HG03095 (cell line): ENCODE data around the gene PHF19.

Experiments used
- ATAC-seq: cut with Tn5 transposase; IDR thresholded peaks from one replicate; pipeline ENCODE4 v1.9.1; 2021; ENCODE audit warnings: moderate library complexity; ENCODE audit not compliant: unreplicated experiment

PHF19 gene

DNA sequence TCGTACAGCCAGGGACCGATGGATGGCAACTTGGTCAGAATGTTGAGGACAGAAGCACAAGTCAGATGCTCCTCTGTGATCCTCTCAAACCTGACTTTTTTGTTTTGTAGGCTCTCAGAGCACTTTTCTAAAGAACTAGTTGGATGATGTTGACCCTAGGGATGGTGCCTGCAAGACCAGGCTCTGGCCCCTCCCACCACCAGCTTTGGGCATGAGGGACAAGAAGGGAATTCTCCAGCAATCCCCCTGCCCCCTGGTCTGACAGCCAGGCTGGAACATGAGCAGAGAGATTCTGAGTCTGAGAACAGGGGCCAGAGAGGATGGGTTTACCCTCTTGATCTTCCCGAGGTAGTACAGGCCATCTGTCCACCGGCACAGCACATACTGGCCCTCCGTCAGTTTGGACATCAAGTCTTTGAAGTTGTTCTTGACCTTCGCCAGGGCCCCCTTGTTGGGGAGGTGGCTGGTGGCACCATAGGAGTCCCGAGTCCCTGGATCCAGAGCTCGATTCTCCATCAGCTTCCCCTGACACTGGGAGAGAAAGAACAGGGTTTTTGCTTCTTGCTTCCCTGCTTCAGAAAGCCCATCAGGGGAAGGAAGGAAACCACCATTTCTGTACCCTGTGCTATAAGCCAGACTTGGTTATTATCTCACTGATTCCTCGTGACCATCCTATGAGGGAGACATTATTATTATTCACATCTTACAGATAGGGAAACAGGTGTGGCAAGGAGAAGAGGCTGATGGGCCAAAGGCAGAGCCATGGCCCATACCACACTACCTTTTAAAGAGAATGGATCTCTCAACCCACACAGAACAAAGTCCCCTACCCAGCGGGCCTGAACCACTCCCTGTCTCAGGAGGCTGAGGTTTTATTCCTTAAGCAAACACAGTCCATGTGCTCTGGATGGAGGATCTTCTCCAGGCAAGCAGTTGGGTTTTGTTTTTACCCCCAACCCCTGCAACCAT lies 2.5 kb downstream of the PHF19 start:
- no peak for ATAC-seq

DNA sequence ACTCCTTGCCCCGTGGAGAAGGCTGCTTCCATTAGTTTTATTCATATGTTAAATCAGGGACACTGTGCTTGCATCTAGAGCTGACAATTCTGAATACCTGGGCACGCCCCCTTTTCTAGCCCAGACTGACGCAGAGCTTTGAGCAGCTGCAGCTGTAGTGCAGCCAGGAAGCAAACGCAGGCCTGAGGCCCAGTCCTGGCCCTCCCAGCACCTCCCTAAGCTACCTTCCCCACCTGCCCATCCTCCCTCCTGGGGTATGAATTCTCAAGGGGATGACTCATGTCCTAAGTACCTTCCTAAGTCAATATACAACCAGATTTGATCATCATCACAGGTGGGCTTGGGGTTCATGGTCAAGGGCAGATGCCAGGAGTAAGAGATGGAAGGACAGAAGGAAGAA lies 3.5 kb downstream of the PHF19 start:
- no peak for ATAC-seq

GRCh38 chr9:120872791-120873502 lies 4.0 kb downstream of the PHF19 start:
- ATAC-seq: no peak

DNA sequence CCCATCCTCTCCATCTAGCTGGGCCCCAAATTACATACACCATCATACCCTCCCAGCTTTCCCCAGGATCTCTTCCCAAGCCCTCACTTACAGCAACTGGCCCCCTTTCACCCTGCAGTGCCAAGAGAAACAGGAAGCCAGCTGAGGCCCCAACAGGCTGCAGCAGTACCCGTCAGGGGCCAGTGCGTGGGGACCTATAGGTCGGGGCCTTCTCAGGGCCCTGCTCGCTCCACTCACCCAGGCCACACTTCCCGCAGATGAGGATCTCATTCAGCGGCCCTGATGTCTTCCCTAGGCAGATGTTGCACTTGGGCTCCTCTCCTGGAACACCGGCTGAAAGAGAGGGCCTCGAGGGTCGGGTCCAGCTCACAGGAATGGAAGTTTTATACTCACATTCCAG lies 6.8 kb downstream of the PHF19 start:
- ATAC-seq: no peak

- ATAC-seq: no peak
Observed at GRCh38 chr9:120869726-120870125, 7.3 kb downstream of the PHF19 start.

- no peak for ATAC-seq
Observed at GRCh38 chr9:120869360-120869687, 7.7 kb downstream of the PHF19 start.

GRCh38 chr9:120868676-120869359 lies 8.2 kb downstream of the PHF19 start:
- peak; percentile 82 for ATAC-seq

- no peak for ATAC-seq
Observed at GRCh38 chr9:120868339-120868675, 8.7 kb downstream of the PHF19 start.

DNA sequence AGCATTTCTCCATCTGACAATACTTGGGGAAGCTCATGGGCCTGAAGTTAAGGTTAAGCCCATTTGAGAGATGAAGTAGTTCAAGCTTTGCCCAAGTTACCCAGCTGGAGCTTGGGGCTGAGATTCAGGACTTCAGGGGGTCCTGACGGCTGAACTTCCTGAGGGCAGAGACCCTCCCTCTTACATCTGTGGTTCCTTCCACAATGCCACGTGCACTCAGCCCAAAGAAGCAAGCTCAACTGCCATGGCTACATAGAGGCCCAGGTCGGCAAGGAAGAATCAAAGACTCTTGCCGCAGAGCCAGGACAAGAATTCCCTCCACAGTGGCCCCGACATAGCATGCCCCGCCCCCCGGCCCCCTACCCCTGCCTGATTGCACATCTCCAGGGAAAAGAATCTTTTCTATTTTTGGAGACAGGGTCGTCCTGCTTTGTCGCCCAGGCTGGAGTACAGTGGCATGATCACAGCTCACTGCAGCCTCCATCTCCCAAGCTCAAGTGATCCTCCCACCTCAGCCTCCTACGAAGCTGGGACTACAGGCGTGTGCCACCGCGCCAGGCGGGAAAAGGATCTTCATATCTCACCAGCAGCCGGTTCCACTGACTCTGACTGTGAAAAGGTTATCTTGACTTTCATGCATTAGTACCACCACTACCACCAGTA lies 9.2 kb downstream of the PHF19 start:
- no peak for ATAC-seq

GRCh38 chr9:120866651-120867050 lies 10.3 kb downstream of the PHF19 start:
- no peak for ATAC-seq

DNA sequence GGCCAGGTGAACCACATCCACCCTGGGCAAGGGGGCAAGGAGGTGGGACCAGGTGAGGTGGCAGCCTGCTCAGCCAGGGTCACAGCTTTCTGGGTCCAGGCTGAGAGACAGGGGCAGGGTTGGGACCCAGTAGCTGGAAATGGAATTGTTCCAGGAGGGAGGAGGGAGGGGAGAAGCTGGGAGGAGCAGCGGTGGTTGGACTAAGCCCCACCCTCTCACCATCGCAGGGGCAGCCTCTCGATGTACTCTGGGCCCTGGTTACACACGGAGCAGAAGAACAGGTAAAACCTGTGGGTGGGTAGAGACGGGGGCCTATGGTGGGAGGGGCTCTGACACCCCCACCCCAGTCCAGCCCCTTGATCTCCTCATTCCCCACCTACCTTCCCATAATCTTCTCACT lies 11.2 kb downstream of the PHF19 start:
- ATAC-seq: no peak

GRCh38 chr9:120865176-120865575 lies 11.8 kb downstream of the PHF19 start:
- ATAC-seq: no peak

GRCh38 chr9:120864719-120865118 lies 12.3 kb downstream of the PHF19 start:
- no peak for ATAC-seq

- ATAC-seq: no peak
Observed at GRCh38 chr9:120863833-120864232, 13.2 kb downstream of the PHF19 start.

DNA sequence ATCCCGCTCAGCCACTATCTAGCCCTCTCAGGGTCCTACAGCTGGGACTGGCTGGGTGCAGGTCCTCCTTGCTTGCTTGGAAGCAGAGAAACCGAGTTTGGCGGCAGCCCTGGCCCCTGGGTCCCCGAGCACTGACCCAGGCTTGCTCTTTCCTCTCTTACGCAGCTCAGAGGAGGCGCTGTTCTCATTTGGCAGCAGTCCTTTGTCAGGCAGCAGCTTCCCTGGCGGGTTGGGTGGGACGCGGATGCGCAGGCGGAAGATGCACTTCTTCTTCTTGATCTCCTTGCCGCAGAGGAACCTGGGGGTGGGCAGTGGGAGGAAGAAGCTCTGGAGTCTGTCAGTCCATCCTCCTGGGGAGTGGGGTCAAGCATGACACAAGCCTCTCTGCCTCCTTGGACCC lies 14.5 kb downstream of the PHF19 start:
- no peak for ATAC-seq

- ATAC-seq: no peak
Observed at GRCh38 chr9:120861935-120862334, 15.1 kb downstream of the PHF19 start.

DNA sequence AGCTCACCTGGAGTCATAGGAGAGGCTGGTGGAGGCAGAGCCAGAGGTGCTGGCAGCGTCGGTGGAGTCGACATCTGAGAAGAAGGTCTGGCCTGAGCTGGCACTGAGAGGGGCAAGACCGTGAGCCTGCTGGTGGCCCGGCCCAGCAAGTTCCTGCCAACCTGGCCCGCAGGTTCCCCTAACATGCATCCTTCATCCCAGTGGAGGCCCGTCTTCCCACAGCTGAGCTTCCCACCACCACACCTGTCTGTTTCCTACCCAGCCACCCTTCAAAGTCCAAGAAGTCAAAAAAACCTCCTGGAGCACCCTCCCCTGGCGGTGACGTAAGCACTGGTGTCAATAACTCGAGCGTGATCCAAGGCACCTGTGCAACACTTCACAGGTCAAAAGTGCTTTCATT lies 16.9 kb downstream of the PHF19 start:
- no peak for ATAC-seq

DNA sequence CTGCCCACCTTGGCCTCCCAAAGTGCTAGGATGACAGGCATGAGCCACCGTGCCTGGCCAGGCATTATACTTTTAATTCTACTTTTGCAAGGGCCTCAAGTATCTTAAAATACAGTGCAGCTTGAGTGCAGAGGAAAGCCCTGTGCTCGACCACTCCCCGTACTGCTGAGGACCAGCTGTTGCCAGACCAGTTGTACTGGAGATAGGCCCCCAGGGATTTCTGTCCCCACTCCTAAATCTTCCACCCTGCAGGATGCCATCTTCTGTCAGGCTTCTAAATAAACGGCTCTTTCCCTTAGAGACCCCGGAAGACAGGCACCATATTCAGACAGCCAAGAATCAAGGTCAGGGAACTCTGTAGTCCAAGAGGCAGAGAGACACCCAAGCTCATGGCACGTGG lies 17.6 kb downstream of the PHF19 start:
- no peak for ATAC-seq

DNA sequence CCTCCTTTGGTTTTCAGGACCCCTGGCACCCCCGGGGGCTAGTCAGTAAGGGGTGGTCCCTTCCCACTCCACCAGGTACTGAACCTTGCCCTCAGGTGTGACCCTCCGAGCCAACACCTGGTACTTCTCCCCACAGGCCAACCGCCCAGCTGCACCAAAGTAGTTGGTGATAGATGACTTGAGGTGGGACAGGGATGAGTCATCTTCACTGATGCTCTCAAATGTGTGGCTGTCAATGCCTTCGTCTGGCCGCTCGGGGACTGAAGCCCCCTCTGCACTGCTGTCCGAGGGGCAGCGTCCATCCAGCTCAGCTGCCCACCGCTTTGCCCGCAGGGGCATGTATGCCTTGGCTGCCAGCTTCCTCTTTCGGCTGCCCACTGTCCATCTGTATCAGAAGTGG lies 19.1 kb downstream of the PHF19 start:
- ATAC-seq: no peak

- ATAC-seq: no peak
Observed at GRCh38 chr9:120857481-120857880, 19.5 kb downstream of the PHF19 start.

- ATAC-seq: no peak
Observed at GRCh38 chr9:120856700-120857099, 20.3 kb downstream of the PHF19 start.
